HCT116 (cell line): Measurements from ENCODE around the gene JCAD. TPM values are rescaled to one million over a fixed set of nuclear protein-coding genes. Genes with fewer than 3 reads are reported as not detected.

ENCODE experiments used
- ATAC-seq: fragments of 200-7000 bp; cut with Tn5 transposase; 2 replicates; pipeline ENCODE4 v1.9.1; 2020; ENCODE audit warnings: mild to moderate bottlenecking, moderate library complexity
- BruUV-seq: library from RNA; stranded (reverse); fragments of 400-500 nt; replicated peaks from 2 replicates; lab custom pipeline; 2021; lab: Mats Ljungman, UMichigan
- CTCF ChIA-PET: fragments of 300-600 bp; sonication (Branson Sonifier 250); formaldehyde crosslinking; loops from one replicate; lab custom pipeline; 2021; ENCODE audit warnings: antibody characterized with exemption; lab: Charles Lee
- POLR2A ChIA-PET: fragments of 300-600, 350-600 bp; sonication (Branson Sonifier 250); formaldehyde crosslinking; loops from one replicate; lab custom pipeline; 2021; ENCODE audit warnings: antibody characterized with exemption; lab: Charles Lee
- RAD21 ChIA-PET, 2 experiments: fragments of 300-600 bp; sonication (Branson Sonifier 250); formaldehyde crosslinking; loops; one replicate each; lab custom pipeline; 2023; ENCODE audit warnings: low total read pairs in 2 of 2; ENCODE audit not compliant: uncharacterized antibody in 2 of 2, unreplicated experiment in 2 of 2, low non-redundant PET in 1 of 2; lab: Charles Lee
- DNase-seq: peaks from one replicate; pipeline ENCODE4 v3.0.0-alpha.2; 2010; ENCODE audit warnings: low read depth, low spot score
- H2AFZ ChIP-seq: fragments of 200-600 bp; shearing (Covaris generic), sonication (generic); 2 replicates; pipeline ENCODE4 v1.6.1; 2017; ENCODE audit warnings: low read depth, mixed run types, mixed read lengths, antibody characterized with exemption, low read length; ENCODE audit not compliant: poor library complexity, severe bottlenecking
- H3K27ac ChIP-seq: 2 replicates; pipeline ENCODE4 v1.5.1; 2012; ENCODE audit warnings: low read depth, low read length
- H3K27me3 ChIP-seq: fragments of 200-600 bp; sonication (generic); 2 replicates; pipeline ENCODE4 v1.6.1; 2016; ENCODE audit warnings: mixed run types, low read length, mixed read lengths; ENCODE audit not compliant: insufficient read depth
- H3K36me3 ChIP-seq, 2 experiments: fragments of 200-500 bp in 1 of 2; fragments of 200-600 bp in 1 of 2; sonication (Bioruptor generic) in 1 of 2; sonication (generic) in 1 of 2; 2 replicates each; pipeline versions ENCODE4 v1.5.1 to v1.6.1; 2014 to 2016; ENCODE audit warnings: low read length in 2 of 2, inconsistent platforms in 1 of 2, mixed read lengths in 1 of 2, mixed run types in 1 of 2; ENCODE audit not compliant: insufficient read depth in 2 of 2, control insufficient read depth in 1 of 2
- H3K4me1 ChIP-seq, 2 experiments: fragments of 200-600 bp in 1 of 2; sonication (generic) in 1 of 2; 2 replicates each; pipeline versions ENCODE4 v1.5.1 to v1.6.1; 2012 to 2017; ENCODE audit warnings: low read length in 2 of 2, inconsistent platforms in 1 of 2, mild to moderate bottlenecking in 1 of 2, mixed read lengths in 1 of 2, mixed run types in 1 of 2, moderate library complexity in 1 of 2; ENCODE audit not compliant: insufficient read depth in 2 of 2, control insufficient read depth in 1 of 2
- H3K4me2 ChIP-seq: fragments of 200-600 bp; sonication (generic); 2 replicates; pipeline ENCODE4 v1.6.1; 2017; ENCODE audit warnings: mixed run types, low read length, mixed read lengths
- H3K4me3 ChIP-seq, 2 experiments: fragments of 200-600 bp in 1 of 2; sonication (generic) in 1 of 2; replicated peaks in 1 of 2; 2 replicates each; pipeline ENCODE4 v1.5.1; 2011 to 2016; ENCODE audit warnings: low read length in 2 of 2, control low read depth in 1 of 2, low read depth in 1 of 2, mild to moderate bottlenecking in 1 of 2, mixed read lengths in 1 of 2, mixed run types in 1 of 2
- H3K79me2 ChIP-seq: fragments of 200-600 bp; sonication (generic); 2 replicates; pipeline ENCODE4 v1.6.1; 2017; ENCODE audit warnings: mild to moderate bottlenecking, mixed run types, low read length, moderate library complexity, mixed read lengths; ENCODE audit not compliant: insufficient read depth
- H3K9ac ChIP-seq: fragments of 200-600 bp; sonication (generic); 2 replicates; pipeline ENCODE4 v1.6.1; 2016; ENCODE audit warnings: low read length, mixed read lengths
- H3K9me2 ChIP-seq: fragments of 200-600 bp; sonication (generic), shearing (Covaris generic); 2 replicates; pipeline ENCODE4 v1.6.1; 2017; ENCODE audit warnings: mixed run types, mild to moderate bottlenecking, moderate library complexity; ENCODE audit not compliant: insufficient read depth
- H3K9me3 ChIP-seq, 2 experiments: fragments of 200-500 bp in 1 of 2; fragments of 200-600 bp in 1 of 2; sonication (Bioruptor generic) in 1 of 2; sonication (generic) in 1 of 2; 2 replicates each; pipeline ENCODE4 v1.6.1; 2014 to 2017; ENCODE audit warnings: low read length in 2 of 2, mixed read lengths in 2 of 2, inconsistent platforms in 1 of 2, low read depth in 1 of 2, mild to moderate bottlenecking in 1 of 2, mixed run types in 1 of 2, moderate library complexity in 1 of 2; ENCODE audit not compliant: control insufficient read depth in 1 of 2, insufficient read depth in 1 of 2
- H4K20me1 ChIP-seq: fragments of 200-600 bp; sonication (generic), shearing (Covaris generic); 2 replicates; pipeline ENCODE4 v1.6.1; 2017; ENCODE audit warnings: mixed run types, mild to moderate bottlenecking, moderate library complexity; ENCODE audit not compliant: insufficient read depth
- CBX3 ChIP-seq: IDR thresholded peaks from 2 replicates; pipeline ENCODE4 v1.6.1; 2012; ENCODE audit warnings: low read depth
- CEBPB ChIP-seq: IDR thresholded peaks from 2 replicates; pipeline ENCODE4 v1.6.1; 2012; ENCODE audit warnings: low read depth
- EGR1 ChIP-seq: IDR thresholded peaks from 2 replicates; pipeline ENCODE4 v1.6.1; 2012; ENCODE audit warnings: low read depth
- ELF1 ChIP-seq: IDR thresholded peaks from 2 replicates; pipeline ENCODE4 v1.6.1; 2012; ENCODE audit warnings: low read depth, borderline replicate concordance
- EZH2phosphoT487 ChIP-seq: fragments of 200-600 bp; IDR thresholded peaks from 2 replicates; pipeline ENCODE4 v1.6.1; 2018; ENCODE audit warnings: antibody characterized with exemption, borderline replicate concordance
- MAX ChIP-seq: IDR thresholded peaks from 2 replicates; pipeline ENCODE4 v1.6.1; 2012
- POLR2A ChIP-seq: IDR thresholded peaks from 2 replicates; pipeline ENCODE4 v1.7.0; 2011; ENCODE audit warnings: borderline replicate concordance; ENCODE audit not compliant: insufficient read depth, insufficient read length; ENCODE audit errors: extremely low read depth
- POLR2AphosphoS5 ChIP-seq: IDR thresholded peaks from 2 replicates; pipeline ENCODE4 v1.6.1; 2011; ENCODE audit warnings: mild to moderate bottlenecking, low read depth, low read length, moderate library complexity
- RAD21 ChIP-seq: IDR thresholded peaks from 2 replicates; pipeline ENCODE4 v1.6.1; 2012; ENCODE audit warnings: low read depth, mild to moderate bottlenecking
- SIN3A ChIP-seq: IDR thresholded peaks from 2 replicates; pipeline ENCODE4 v1.6.1; 2012; ENCODE audit warnings: low read depth
- SP1 ChIP-seq: IDR thresholded peaks from 2 replicates; pipeline ENCODE4 v1.6.1; 2012; ENCODE audit warnings: low read depth
- TCF7L2 ChIP-seq: IDR thresholded peaks from 2 replicates; pipeline ENCODE4 v1.7.0; 2011; ENCODE audit warnings: borderline replicate concordance, inconsistent platforms; ENCODE audit not compliant: insufficient read depth, insufficient read length; ENCODE audit errors: extremely low read depth
- YY1 ChIP-seq: IDR thresholded peaks from 2 replicates; pipeline ENCODE4 v1.6.1; 2011; ENCODE audit warnings: low read length, low read depth, moderate library complexity, mild to moderate bottlenecking; ENCODE audit not compliant: insufficient replicate concordance; ENCODE audit errors: extremely low read depth
- ZFX ChIP-seq: fragments of 450-650 bp; IDR thresholded peaks from 2 replicates; pipeline ENCODE4 v1.6.1; 2017
- ZNF274 ChIP-seq: fragments of 200-500 bp; sonication (Bioruptor generic); IDR thresholded peaks from 2 replicates; pipeline ENCODE4 v1.6.1; 2014; ENCODE audit warnings: mild to moderate bottlenecking, low read depth, low read length, inconsistent platforms
- intact Hi-C: fragments of 100-400 bp; cut with micrococcal nuclease; formaldehyde crosslinking; loops from 2 replicates; pipeline ENCODE4 v1.10.0; 2022
- total RNA-seq: library from RNA; stranded (reverse); gene quantifications from one replicate; pipeline ENCODE4 v1.2.1, GENCODE V29; 2021; ENCODE audit not compliant: unreplicated experiment

JCAD gene
- total RNA-seq, 1 experiment from 2014 or later = 17.5 TPM

GRCh38 chr10:30050411-30050810 is 9.0 kb downstream of the JCAD start:
- no TSS peak for BruUV-seq
- H3K9ac ChIP-seq = no peak overlapping the region
- H3K9me2 ChIP-seq = no peaks in the 10 kb centered on the region
- ChIA-PET CTCF (interaction anchor here (1.3 kb wide), 1 partner anchor 43 kb away, joined by 4 read pairs; no protein-coding TSS in a partner anchor), RAD21 (no interaction called here), POLR2A (no interaction called here)
- H3K4me2 ChIP-seq = no peak overlapping the region
- TF ChIP-seq ELF1 (no peak), YY1 (no peak), EGR1 (no peak), ZFX (no peak), POLR2AphosphoS5 (no peak), SIN3A (no peak), ZNF274 (no peak), MAX (no peak), POLR2A (no peak)
- intact Hi-C loops = no loop called here
- H2AFZ ChIP-seq = no peak overlapping the region
- H4K20me1 ChIP-seq = no peaks in the 10 kb centered on the region
- H3K36me3 ChIP-seq = peaks cover 0 to 7% of the 10 kb centered on the region in 2 experiments; a peak in 2 of 4 replicates
- peaks cover 16% of the 10 kb centered on the region for H3K79me2 ChIP-seq
- H3K4me3 ChIP-seq = no peak overlapping the region
- H3K27me3 ChIP-seq = no peaks in the 10 kb centered on the region
- H3K27ac ChIP-seq = no peak overlapping the region
- DNase-seq = no peak
- ATAC-seq = no peak
- no peaks in the 10 kb centered on the region for H3K9me3 ChIP-seq
- H3K4me1 ChIP-seq = peaks cover 4 to 15% of the 10 kb centered on the region in 2 experiments; a peak in 3 of 4 replicates

- H2AFZ ChIP-seq = no peak overlapping the region
- H3K9me2 ChIP-seq = no peaks in the 10 kb centered on the region
- ATAC-seq (no peak), DNase-seq (no peak)
- no peak overlapping the region for H3K9ac ChIP-seq
- intact Hi-C loops = no loop called here
- peaks cover 0 to 10% of the 10 kb centered on the region in 2 experiments; a peak in 2 of 4 replicates for H3K36me3 ChIP-seq
- CTCF ChIA-PET = no interaction called here
- TF ChIP-seq SIN3A (no peak), CBX3 (no peak), POLR2AphosphoS5 (no peak), YY1 (no peak), SP1 (no peak), CEBPB (no peak), RAD21 (no peak), EZH2phosphoT487 (no peak), TCF7L2 (no peak)
- TF ChIP-seq, all 23 proteins: peak for 0
- Histone ChIP-seq H3K4me3 (no peak overlapping the region), H3K4me1 (peaks cover 0 to 12% of the 10 kb centered on the region in 2 experiments; a peak in 2 of 4 replicates), H3K4me2 (no peak overlapping the region), H3K79me2 (peaks cover 10% of the 10 kb centered on the region), H4K20me1 (no peaks in the 10 kb centered on the region), H3K27me3 (no peaks in the 10 kb centered on the region), H3K9me3 (no peaks in the 10 kb centered on the region), H3K27ac (no peak overlapping the region)
- ChIA-PET RAD21 (no interaction called here), POLR2A (no interaction called here)
- BruUV-seq = no TSS peak
These were observed 10.4 kb downstream of the JCAD start for GRCh38 chr10:30048768-30049517.
